Type B pancreatic cell (in vitro differentiated cells): ENCODE results near the gene RAB1B. TPM values are rescaled to one million over a fixed set of nuclear protein-coding genes. Genes with fewer than 3 reads are reported as not detected.

ENCODE experiments used
- DNase-seq: peaks from one replicate; pipeline ENCODE4 v3.0.0; 2021; ENCODE audit warnings: mixed read lengths; ENCODE audit not compliant: unreplicated experiment; ENCODE audit errors: extremely low spot score
- H3K27ac Mint-ChIP-seq: 2 replicates; pipeline ENCODE4 v1.8.0; 2021; ENCODE audit warnings: mild to moderate bottlenecking, mixed read lengths
- H3K27me3 Mint-ChIP-seq: 2 replicates; pipeline ENCODE4 v1.8.0; 2021; ENCODE audit warnings: mixed read lengths
- H3K36me3 Mint-ChIP-seq: 2 replicates; pipeline ENCODE4 v1.8.0; 2021; ENCODE audit warnings: mixed read lengths
- H3K4me1 Mint-ChIP-seq: one replicate; pipeline ENCODE4 v1.8.0; 2021; ENCODE audit warnings: mixed read lengths; ENCODE audit not compliant: unreplicated experiment
- H3K4me3 Mint-ChIP-seq: 2 replicates; pipeline ENCODE4 v1.8.0; 2021; ENCODE audit warnings: mild to moderate bottlenecking, mixed read lengths
- H3K9me3 Mint-ChIP-seq: 2 replicates; pipeline ENCODE4 v1.8.0; 2021; ENCODE audit warnings: mixed read lengths
- CTCF ChIP-seq: fragments of 200-600 bp; sonication (generic); conservative IDR thresholded peaks from 2 replicates; pipeline ENCODE4 v1.5.0; 2021; ENCODE audit warnings: antibody characterized with exemption, mild to moderate bottlenecking
- total RNA-seq: library from RNA; stranded (reverse); gene quantifications from 2 replicates; pipeline ENCODE4 v1.2.1, GENCODE V29; 2021; ENCODE audit warnings: low replicate concordance

RAB1B gene
- total RNA-seq, 1 donor from 2014 or later: 96.4 TPM

- Mint-ChIP-seq H3K27ac (no peak overlapping the region), H3K4me3 (no peak overlapping the region), H3K9me3 (no peaks in the 10 kb centered on the region), H3K36me3 (peaks cover 20% of the 10 kb centered on the region), H3K4me1 (no peaks in the 10 kb centered on the region), H3K27me3 (no peaks in the 10 kb centered on the region)
- TF ChIP-seq CTCF: no peak
- no peak for DNase-seq
Measured at GRCh38 chr11:66233301-66233700, 35.1 kb upstream of the RAB1B start.

- no peak overlapping the region for H3K4me3 Mint-ChIP-seq
- no peak for TF ChIP-seq CTCF
- no peaks in the 10 kb centered on the region for H3K27me3 Mint-ChIP-seq
- H3K9me3 Mint-ChIP-seq: no peaks in the 10 kb centered on the region
- no peak for DNase-seq
- H3K27ac Mint-ChIP-seq: no peak overlapping the region
- H3K4me1 Mint-ChIP-seq: no peaks in the 10 kb centered on the region
- peaks cover 20% of the 10 kb centered on the region for H3K36me3 Mint-ChIP-seq
Measured at GRCh38 chr11:66235141-66235540, 33.3 kb upstream of the RAB1B start.

GRCh38 chr11:66237867-66238266, 30.6 kb upstream of the RAB1B start:
- DNase-seq: no peak
- H3K27ac Mint-ChIP-seq: no peak overlapping the region
- H3K36me3 Mint-ChIP-seq: peaks cover 15% of the 10 kb centered on the region
- H3K27me3 Mint-ChIP-seq: no peaks in the 10 kb centered on the region
- no peaks in the 10 kb centered on the region for H3K4me1 Mint-ChIP-seq
- no peaks in the 10 kb centered on the region for H3K9me3 Mint-ChIP-seq
- TF ChIP-seq CTCF: no peak
- no peak overlapping the region for H3K4me3 Mint-ChIP-seq

GRCh38 chr11:66238786-66239413, 29.5 kb upstream of the RAB1B start:
- Mint-ChIP-seq H3K4me1 (no peaks in the 10 kb centered on the region), H3K27me3 (no peaks in the 10 kb centered on the region)
- no peak for TF ChIP-seq CTCF

GRCh38 chr11:66239511-66239910, 28.9 kb upstream of the RAB1B start:
- no peaks in the 10 kb centered on the region for H3K4me1 Mint-ChIP-seq
- DNase-seq: no peak
- no peak for TF ChIP-seq CTCF
- H3K4me3 Mint-ChIP-seq: no peak overlapping the region
- no peaks in the 10 kb centered on the region for H3K9me3 Mint-ChIP-seq
- H3K27me3 Mint-ChIP-seq: no peaks in the 10 kb centered on the region
- no peak overlapping the region for H3K27ac Mint-ChIP-seq
- peaks cover 9% of the 10 kb centered on the region for H3K36me3 Mint-ChIP-seq

More at GRCh38 chr11:66238786-66239413, 29.5 kb upstream of the RAB1B start:
- H3K4me3 Mint-ChIP-seq: no peak overlapping the region
- no peaks in the 10 kb centered on the region for H3K9me3 Mint-ChIP-seq
- peaks cover 9% of the 10 kb centered on the region for H3K36me3 Mint-ChIP-seq
- H3K27ac Mint-ChIP-seq: no peak overlapping the region
- DNase-seq: no peak
